ENCODE measurements around the gene CFAP99.
A peak's percentile ranks its signal among the peaks of the same experiment; 100 is the strongest.
"Not testable (repeated sequence)": the region's sequence is repeated elsewhere in the genome, so short reads cannot be mapped to it uniquely, and the experiment has no call there.

The CFAP99 gene

GRCh38 chr4:2449511-2450392 lies 31.0 kb downstream of the CFAP99 start:
- no peak for DNase-seq

DNA sequence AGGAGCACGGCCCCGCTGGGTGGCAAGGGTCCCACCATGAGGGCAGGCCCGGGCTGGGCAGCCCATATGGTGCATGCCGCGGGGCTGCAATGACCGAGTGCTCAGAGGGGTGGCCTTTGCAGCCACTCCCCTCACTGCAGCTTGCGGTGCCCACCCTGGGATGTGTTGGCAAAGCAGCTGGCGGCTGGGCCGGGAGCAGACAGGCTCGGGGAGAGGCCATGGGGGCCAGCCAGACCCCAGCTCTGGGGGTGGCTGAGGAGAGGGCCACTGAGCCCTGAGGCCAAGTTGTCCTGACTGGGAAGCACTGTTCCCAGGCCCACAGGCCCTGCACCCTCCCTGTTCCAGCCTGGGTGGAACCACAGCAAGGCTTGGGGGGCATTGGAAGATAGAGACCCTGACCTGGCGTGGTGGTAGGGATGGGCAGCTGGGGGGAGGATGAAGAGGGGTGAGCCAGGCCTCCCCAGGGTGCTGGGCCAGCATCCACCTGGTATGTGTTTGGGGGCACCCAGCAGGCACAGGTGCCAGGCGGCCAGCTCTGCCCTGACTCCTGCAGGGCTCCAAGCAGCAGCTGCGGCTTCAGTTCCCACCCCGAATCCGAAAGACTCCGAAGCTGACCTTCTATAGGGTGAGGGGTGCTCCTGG lies 31.8 kb downstream of the CFAP99 start:
- DNase-seq = no peak

DNA sequence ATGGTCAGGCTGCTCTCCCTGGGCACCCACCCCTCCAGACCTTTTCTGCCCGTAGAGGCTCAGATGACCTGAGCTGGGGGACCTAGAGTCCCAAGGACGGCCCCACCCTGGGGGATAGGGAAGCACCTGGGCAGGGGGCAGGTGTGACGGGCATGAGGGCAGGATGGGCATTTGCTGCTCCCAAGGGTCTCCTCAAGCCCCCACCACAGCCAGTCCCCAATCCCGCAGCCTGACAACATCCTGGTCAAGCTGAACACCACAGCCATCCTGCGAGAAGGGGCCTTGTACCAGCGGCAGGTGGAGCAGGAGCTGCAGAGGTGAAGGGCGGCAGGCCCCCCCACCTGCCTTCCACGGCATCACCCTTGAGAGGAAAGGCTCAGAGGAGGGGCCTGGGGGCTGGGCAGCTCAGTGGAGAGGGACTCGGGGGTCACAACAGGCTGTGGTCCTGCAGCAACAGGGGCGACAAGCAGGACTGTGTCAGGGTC lies 32.3 kb downstream of the CFAP99 start:
- no peak for DNase-seq

- no peak for DNase-seq
These were observed 33.3 kb downstream of the CFAP99 start for GRCh38 chr4:2451821-2452785.

GRCh38 chr4:2457481-2458295 lies 38.9 kb downstream of the CFAP99 start:
- DNase-seq = no peak

DNA sequence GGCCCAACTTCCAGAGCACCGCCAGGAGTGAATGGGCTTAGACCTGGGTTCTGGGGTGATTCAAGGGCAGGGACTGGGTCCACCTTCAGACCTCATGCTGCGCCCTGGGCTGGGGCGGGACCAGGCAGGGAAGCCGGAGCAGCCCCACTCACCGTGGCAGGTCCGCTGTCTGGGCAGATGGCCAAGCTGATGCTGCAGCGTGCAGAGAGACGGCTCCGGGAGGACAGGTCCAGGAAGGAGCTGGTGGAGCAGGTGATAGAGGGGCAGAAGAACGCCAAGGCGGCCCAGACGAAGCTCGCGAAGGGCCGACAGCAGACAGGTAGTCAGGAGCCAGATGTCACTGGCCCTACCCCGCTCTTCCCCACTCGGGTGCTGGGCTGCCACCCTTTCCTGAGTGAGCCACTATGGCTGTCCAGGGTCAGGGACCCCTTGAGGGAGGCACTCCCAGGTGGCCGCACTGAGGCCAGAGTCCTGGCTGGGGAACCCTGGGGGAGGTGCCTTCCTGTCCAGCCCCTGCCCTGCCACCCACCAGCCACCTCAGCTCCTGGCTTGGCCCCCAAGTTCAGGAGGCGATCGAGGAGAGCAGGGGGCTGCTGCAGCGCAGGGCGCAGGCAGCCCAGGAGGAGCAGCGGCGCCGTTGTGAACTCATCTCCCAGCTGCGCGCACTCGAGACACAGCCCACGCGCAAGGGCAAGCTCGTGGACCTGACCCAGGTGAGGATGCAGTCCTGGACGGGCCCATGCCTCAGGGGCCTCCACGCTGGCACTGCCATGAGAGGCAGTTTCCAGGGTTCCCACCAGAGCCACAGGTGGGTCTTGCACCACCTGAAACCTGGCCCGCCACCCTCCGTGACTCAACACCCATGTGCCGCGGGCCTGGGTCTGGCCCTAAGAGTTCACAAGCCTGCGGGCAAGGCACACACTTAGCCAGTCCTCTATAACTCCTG lies 40.1 kb downstream of the CFAP99 start:
- no peak for DNase-seq

DNA sequence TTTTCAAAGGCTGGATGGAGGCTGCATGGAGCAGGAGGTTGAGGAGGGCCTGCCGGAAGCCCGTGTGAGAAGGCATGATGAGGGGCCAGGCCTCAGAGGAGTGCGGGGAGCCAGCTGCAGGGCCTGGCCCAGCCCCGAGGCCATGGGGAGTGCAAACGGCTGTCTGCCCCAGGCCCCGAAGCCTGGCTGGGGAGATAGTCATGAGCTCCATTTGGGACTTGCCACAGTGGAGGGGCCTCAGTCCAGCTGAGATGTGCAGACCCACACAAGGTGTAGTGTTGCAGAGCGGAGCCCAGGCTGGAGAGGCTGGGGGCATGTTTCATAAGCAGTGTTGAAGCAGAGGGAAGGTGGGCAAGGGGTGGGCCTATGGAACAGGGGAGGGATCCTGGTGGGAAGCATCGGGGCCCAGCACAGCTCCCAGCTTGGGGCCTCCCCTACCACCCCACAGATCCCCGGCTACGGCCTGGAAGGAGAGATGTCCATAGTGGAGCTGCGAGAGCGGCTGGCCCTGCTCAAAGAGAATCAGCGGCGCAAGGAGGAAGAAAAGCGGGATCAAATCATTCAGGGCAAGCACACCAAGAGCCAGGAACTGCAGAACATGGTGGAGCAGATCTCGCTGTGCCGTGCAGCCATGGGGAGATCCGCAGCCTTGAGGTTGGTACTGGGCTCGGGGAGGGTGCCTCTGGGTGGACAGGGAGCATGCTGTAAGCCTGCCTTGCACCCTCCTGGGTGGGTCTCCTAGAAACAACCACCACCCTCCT lies 41.0 kb downstream of the CFAP99 start:
- DNase-seq = no peak

DNA sequence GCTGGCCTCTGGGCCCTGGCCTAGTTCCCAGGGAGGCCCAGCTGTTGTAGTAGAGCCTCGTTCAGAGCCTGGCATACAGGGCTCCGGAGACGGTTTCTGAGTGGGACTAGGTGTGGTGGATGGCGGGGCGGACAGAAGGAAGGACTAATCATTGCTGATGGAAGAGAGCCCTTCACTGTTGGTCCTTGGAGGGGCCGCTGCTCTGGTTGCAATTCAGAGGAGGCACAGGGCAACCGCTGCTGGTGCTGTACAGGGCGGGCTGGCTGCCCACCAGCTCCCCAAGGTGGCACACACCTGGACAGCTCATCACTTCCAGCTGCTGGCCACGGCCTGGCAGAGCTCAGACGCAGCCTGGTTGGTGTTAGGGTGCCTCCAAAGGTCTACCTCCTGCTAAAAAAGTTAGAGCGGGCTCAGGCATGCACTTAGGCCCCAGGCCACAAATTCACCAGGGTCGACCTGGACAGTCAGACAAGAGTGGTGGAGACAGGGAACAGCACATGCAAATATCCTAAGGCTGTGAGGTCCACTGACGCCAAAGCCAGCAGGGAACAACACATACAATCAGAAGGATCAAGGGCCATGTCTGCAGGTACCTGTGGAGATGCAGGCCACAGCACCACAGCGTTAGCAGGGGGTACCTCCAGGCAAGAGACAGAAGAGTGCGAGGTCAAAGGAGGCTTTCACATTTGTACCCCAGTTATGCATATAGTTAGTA lies 42.6 kb downstream of the CFAP99 start:
- DNase-seq = no peak

DNA sequence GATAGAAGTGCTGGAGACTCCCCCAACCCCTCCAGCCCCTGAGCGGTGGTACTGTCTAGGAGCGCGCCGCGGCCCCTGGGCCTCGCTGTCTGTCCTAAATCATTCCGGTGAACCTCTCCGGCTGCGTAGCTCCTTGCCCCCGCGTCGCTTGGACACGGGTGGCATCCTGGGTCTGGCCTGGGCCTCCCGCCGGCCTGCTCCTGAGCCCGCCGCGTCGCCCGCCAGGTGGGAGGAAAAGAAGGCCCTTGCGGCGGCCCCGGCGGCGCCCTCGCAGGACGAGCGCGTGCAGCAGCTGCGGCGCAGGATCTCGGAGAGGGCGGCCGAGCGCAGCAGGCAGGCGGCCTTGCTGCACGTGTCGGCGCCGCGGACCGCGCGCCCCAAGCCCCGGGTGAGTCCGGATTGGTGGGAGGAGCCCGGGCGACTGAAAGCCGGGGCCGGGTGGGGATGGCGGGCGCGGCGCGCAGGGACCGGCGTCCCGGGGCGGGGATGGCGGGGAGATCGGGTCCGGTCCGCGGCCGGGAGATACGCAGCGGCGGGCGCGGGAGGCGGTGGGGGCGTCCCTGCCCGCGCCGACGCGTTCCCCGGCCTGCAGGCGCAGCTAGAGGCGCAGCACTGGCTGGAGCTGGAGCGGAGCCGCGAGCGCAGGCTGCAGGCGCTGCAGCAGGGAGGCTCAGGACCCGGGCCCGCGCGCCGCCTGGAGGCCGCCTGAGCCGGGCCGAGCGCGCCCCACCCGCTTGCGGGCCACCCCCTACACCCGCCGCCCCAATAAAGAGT lies 43.6 kb downstream of the CFAP99 start:
- peak; percentile 68 for DNase-seq

DNA sequence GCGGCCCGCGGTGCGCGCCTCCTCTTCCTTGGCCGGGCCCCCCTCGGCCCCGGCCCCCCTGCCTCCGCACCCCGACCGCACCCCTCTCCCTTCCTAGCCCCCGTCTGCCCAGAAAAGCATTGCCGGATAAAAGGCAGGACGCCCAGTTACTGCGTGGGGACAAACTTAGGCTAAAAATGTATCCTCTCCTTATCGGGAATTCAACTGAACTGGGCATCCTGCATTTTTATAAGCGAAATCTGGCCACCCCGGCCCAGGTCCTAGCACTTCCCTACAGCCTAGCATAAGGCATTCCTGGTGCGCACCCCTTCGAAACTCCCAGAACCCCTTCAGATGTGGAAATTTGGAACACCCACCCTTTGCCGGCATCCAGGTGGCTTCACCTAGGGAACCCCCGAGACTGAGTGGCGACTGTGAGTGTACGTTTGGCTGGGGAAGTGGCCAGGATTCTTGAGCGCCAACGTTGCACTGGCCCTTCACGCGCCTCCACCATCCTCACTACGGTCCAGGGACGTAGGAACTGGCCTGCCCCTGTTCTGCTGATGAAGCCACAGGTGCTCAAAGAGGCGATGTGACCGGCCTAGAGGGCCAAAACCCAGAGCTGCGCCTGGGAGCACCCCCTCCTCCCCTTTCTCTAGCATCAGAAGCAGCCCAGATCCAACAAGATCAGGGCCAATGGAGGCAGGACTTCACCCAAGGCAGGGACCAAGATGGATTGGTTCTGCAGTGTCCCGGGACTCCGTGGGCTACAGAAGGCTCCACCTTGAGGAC lies 44.4 kb downstream of the CFAP99 start:
- DNase-seq = no peak

GRCh38 chr4:2465032-2465431 lies 46.3 kb downstream of the CFAP99 start:
- no peak for DNase-seq

DNA sequence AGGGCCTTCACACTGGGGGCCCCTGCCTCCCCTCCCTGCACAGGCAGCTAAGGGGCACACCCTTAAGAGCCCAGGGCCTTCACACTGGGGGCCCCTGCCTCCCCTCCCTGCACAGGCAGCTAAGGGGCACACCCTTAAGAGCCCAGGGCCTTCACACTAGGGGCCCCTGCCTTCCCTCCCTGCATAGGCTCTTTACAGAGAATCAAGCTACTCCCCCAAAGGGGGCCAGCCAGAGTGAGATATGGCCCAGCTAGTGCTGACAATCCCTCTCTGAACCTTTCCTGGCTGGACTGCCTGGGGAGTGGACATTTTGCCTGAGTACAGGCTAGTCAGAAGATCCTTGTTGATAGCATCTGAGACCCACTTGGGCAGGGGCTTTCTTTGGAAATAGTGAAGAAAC lies 46.8 kb downstream of the CFAP99 start:
- not testable (repeated sequence) for DNase-seq

DNA sequence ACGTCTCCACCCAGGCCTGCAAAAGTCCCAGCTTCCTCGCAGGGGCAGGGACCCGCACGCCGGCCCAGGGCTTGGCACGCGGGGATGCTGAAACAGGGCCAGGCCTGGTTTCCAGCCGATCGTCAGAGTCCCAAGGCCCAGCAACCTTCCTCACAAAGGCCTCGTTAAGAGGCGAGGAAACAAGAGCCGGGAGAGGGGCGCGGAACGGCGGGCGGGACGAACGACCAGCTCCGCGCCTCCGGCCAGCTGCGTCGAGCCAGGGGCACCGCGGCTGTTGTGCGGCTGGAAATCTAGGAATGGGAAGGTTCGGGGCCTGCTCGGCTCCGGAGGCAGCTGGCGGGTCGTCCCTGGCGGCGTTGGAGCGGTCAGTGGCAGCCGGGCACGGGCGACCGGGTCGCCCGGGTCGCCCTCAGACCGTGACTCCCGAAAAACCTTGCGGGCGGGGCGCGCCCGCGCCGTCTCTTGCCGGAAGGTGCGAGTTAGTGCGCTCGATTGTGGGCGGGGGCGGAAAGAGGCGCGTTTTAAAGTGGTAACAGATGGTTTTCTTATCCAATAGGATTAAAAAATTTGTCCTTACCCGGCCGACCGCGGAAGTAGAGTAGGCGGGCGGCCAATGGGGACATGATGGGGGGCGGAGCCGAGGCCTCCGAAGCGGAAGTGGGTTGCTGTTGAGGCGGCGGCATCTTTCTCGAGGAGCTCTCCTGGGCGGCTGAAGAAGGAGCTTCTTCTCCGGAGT lies 49.9 kb downstream of the CFAP99 start, which contains the start of gene RNF4:
Gene RNF4, plus strand, starts transcription at position 651 of the 736 bp plus-strand sequence. CDS start 21,388 bp downstream, outside the sequence.
- peak; percentile 96 for DNase-seq

DNA sequence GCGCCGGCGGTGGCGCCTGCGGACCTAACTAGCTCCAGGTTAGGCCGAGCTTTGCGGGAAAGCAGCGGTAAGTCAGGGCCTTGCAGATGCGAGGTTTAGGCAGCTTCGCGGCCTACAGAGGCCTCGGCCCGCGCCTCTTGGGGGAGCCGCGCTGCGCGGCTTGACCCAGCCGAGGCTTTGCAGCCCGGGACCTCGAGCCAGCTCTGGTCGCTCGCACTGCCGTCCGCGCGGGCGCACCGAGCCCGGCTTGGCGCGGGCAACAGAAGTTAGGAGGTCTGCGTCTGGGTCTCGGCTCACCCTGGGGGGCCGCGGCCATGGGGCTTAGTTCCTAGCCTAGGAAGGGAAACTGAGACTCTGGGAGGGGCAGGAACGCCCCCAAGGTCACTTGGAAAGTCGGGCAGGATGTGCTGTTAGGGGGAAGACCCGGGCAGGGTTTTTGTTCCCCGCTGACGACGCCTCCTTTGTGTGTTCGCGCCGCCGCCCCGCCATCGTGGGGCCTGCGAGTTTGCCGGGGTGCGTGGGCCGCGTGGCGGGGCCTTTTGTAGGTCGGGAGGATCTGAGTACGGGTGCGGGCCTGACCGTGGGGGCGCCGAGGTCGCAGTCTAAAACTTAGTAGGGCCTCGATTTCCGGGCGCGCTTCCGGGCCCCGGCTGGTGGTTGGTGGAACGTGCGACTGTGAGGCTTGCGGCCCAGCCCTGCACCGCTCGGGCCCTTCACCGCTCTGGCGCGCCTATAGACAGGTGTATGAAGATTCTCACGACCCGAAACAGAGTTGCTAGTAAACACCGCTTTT lies 50.6 kb downstream of the CFAP99 start:
- DNase-seq = no peak

DNA sequence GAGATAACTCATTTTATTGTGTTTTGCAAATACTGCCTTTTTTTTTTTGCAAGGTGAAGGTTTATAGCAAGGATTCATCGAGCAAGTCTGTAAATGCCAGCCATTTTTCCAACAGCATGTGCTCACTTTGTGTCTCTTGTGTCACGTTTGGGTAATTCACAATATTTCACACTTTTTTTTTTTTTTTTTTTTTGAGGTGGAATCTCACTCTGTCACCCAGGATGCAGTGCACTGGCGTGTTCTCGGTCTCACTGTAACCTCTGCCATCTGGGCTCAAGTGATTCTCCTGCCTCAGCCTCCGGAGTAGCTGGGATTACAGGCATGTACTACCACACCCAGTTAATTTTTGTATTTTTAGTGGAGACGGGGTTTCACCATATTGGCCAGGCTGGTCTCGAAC lies 52.0 kb downstream of the CFAP99 start:
- DNase-seq = no peak

- DNase-seq = peak; percentile 27
These were observed 53.4 kb downstream of the CFAP99 start for GRCh38 chr4:2472187-2472586.
